AG04449 (cell line): ENCODE data around the gene MRPS35.
"Not testable (repeated sequence)": the region's sequence is repeated elsewhere in the genome, so short reads cannot be mapped to it uniquely, and the experiment has no call there.

Source experiments
- CTCF ChIA-PET: fragments of 350-600 bp; formaldehyde crosslinking; extraction: SDS; loops from one replicate; lab custom pipeline; 2021; ENCODE audit warnings: antibody characterized with exemption; lab: Yijun Ruan, JAX
- POLR2A ChIA-PET: fragments of 400-600, 350-600 bp; formaldehyde crosslinking; extraction: SDS; loops from one replicate; lab custom pipeline; 2020; ENCODE audit warnings: antibody characterized with exemption, inconsistent platforms; lab: Yijun Ruan, JAX
- DNase-seq: peaks from one replicate; pipeline ENCODE4 v3.0.0-alpha.2; 2010; ENCODE audit warnings: low read depth, low spot score
- H3K4me3 ChIP-seq: 2 replicates; pipeline ENCODE4 v1.5.1; 2011; ENCODE audit warnings: low read depth, mild to moderate bottlenecking, control low read depth, low read length
- TF ChIP-seq, protein P1 (sequence below): IDR thresholded peaks from one replicate; pipeline ENCODE4 v1.5.1; 2011; ENCODE audit warnings: mild to moderate bottlenecking, moderate library complexity, low read length, control low read depth, inconsistent platforms; ENCODE audit not compliant: insufficient read depth; ENCODE audit errors: missing control alignments

Gene MRPS35

DNA sequence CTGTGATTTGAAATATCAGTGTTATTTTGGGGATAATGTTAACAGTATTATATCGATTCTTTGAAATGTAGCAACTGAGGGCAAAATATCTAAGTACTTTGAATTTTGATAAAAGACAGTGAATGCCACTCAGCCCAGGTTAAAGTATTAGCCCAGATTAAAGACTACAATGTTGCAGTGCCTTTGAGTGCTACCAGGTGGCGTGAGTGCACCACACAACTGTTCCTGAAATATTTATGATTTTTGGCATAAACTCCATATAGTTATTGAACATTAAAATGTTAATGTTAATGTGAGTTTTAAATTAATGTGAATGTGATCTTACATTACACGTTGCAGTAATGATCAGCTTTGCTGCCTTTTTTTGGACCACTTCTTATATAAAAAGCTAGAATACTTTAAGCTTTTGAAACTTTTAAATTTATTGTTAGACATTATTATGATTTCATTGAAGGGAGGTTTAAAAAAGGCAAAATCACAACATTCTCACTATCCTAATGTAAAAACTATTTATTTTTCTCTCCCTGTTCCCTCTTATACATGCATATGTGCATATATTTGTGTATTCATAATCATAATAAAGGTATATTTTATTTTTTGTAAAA lies 22.5 kb downstream of the MRPS35 start:
- DNase-seq: no peak
- CTCF ChIA-PET: interaction anchor here (0.6 to 7.3 kb wide), 47 partner anchors 9 to 1265 kb away, joined by 3 to 59 read pairs (median 4); partner anchors contain the start of genes KLHL42 and MANSC4

DNA sequence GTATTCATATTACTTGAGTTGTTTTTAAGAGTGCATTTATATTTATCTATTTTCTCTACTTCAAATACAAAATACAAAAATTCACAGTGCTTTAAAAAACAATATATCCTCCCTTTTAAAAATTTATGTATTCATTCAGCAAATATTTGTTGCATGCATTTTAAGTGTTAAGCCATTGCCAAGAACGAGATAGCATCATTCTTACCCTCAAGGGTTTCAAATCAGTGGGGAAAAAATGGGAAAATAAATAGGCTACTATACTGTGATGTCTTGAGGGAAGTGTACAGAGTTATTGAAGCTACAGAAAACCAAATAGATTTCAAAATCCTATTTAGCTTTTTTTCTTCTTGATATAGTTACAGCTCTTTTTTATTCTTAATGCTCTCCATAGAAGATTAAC lies 23.2 kb downstream of the MRPS35 start:
- TF ChIP-seq, protein P1, sequence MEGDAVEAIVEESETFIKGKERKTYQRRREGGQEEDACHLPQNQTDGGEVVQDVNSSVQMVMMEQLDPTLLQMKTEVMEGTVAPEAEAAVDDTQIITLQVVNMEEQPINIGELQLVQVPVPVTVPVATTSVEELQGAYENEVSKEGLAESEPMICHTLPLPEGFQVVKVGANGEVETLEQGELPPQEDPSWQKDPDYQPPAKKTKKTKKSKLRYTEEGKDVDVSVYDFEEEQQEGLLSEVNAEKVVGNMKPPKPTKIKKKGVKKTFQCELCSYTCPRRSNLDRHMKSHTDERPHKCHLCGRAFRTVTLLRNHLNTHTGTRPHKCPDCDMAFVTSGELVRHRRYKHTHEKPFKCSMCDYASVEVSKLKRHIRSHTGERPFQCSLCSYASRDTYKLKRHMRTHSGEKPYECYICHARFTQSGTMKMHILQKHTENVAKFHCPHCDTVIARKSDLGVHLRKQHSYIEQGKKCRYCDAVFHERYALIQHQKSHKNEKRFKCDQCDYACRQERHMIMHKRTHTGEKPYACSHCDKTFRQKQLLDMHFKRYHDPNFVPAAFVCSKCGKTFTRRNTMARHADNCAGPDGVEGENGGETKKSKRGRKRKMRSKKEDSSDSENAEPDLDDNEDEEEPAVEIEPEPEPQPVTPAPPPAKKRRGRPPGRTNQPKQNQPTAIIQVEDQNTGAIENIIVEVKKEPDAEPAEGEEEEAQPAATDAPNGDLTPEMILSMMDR: no peak
- DNase-seq: no peak
- CTCF ChIA-PET: interaction anchor here (0.6 to 7.3 kb wide), 44 partner anchors 8 to 1265 kb away, joined by 3 to 59 read pairs (median 4); partner anchors contain the start of genes KLHL42 and MANSC4
- H3K4me3 ChIP-seq: no peak overlapping the region
- POLR2A ChIA-PET: no interaction called here

More for the DNA sequence above, 22.5 kb downstream of the MRPS35 start:
- POLR2A ChIA-PET: no interaction called here
- H3K4me3 ChIP-seq: no peak overlapping the region
- TF ChIP-seq, protein P1: peak; percentile 79

DNA sequence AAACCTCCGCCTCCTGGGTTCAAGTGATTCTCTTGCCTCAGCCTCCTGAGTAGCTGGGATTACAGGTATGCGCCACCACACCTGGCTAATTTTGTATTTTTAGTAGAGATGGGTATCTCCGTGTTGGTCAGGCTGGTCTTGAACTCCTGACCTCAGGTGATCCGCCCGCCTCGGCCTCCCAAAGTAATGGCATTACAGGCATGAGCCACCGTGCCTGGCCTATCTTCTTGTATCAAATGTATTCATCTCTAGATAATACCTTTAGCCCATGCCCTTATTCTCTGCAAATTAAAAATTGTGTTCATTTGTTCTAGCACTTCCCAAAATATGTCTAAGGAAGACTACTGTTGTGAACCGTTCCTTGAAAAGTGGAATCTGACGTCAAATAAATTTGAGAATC lies 23.7 kb downstream of the MRPS35 start:
- CTCF ChIA-PET: interaction anchor here (0.6 to 7.3 kb wide), 14 partner anchors 8 to 1138 kb away, joined by 3 to 59 read pairs (median 8); no protein-coding TSS in a partner anchor
- POLR2A ChIA-PET: not testable (repeated sequence)

DNA sequence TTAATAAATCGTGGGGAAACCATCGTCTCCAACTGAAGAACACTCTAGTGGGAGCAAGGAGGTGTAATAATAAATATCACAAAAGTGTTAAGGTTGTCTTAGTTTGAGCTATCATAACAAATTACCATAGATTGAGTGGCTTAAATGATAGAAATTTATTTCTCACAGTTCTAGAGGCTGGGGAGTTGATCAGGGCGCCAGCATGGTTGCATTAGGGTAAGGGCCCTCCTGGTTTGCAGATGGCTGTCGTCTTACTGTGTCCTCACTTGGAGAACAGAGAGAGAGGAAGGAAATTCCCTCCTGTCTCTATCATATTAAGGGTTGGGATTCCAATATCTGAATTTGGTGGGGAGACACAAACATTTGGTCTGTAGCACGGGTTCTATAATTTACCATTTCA lies 33.0 kb downstream of the MRPS35 start:
- ChIA-PET POLR2A (no interaction called here), CTCF (no interaction called here)
- H3K4me3 ChIP-seq: no peak overlapping the region
- no peak for DNase-seq
- TF ChIP-seq, protein P1: no peak

More for the DNA sequence above, 23.7 kb downstream of the MRPS35 start:
- not testable (repeated sequence) for DNase-seq, H3K4me3 ChIP-seq

DNA sequence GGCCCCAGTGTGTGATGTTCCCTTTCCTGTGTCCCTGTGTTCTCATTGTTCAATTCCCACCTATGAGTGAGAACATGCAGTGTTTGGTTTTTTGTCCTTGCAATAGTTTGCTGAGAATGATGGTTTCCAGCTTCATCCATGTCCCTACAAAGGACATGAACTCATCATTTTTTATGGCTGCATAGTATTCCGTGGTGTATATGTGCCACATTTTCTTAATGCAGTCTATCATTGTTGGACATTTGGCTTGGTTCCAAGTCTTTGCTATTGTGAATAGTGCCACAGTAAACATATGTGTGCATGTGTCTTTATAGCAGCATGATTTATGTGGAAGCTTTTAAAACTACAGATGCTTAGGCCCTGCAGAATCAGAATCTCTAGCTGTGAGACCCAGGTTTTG lies 35.1 kb downstream of the MRPS35 start:
- CTCF ChIA-PET: interaction anchor here (1.9 to 3.5 kb wide), 4 partner anchors 8 to 195 kb away, joined by 5 to 28 read pairs (median 12); no protein-coding TSS in a partner anchor
- H3K4me3 ChIP-seq, DNase-seq, POLR2A ChIA-PET: not testable (repeated sequence)

DNA sequence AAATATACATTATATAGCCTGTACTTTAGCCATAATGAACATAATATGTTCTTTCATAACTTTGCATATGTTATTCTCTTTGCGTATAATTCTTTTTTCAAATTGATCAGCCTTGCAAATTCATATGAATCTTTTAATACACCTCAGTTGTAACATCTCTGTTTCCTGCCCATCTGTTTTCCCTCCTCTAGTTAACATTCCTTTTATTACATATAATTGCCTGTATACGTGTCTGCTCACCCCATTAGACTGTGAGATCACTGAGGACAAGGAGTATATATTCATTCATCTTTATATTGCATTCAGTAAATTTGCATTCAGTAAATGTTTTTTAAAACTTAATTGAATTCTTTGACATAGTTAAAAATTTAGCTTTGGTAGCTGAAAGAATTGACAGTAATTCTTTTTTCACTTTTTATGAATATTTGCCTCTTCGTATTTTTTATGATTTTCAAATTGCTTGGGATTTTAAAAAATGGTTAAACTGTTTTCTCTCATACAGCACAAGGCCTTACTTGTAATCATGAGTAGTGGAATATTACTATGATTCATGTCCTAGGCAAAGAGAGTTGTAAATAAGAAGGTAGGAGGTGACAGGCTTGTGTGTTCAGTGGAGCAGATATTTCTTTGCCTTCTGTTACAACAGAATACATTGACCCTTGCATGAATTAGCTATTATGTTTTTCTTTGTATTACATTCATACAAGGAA lies 36.6 kb downstream of the MRPS35 start:
- TF ChIP-seq, protein P1: no peak
- CTCF ChIA-PET: interaction anchor here (0.8 to 3.5 kb wide), 6 partner anchors 13 to 1125 kb away, joined by 3 to 28 read pairs (median 6); no protein-coding TSS in a partner anchor
- H3K4me3 ChIP-seq: no peak overlapping the region
- POLR2A ChIA-PET: no interaction called here
- DNase-seq: no peak

DNA sequence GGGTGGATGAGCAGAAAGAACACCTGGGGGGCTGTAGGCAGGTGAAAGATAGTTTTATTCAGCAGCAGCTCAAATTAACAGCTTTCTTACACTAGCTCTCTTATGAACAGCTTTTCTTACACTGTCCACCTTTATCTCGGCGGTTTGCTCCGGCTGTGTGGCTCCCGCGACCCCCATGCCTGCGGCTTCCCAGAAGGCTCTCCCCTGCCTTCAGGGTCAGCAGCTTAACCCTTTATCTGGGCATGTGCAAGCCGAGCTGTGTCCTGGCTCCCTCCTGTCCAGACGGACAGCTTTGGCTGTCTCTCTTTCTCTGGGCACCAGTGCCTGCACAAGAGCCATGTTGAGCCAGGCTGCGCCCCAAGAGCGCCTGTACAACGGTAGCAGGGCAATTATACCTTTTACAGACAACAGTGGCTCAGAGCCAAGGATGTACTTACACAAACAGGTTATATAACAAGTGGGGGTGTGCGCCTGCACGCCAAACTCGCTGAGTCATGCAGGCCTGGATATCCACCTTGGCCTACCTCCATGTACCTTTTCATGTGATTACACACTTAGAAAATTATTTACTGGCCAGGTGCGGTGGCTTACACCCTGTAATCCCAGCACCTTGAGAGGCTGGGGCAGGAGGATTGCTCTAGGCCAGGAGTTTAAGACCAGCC lies 40.9 kb downstream of the MRPS35 start:
- TF ChIP-seq, protein P1: no peak
- DNase-seq: no peak
- CTCF ChIA-PET: no interaction called here
- POLR2A ChIA-PET: no interaction called here
- H3K4me3 ChIP-seq: no peak overlapping the region
